H1 (cell line): Measurements from ENCODE around the gene STAT2. TPM values are rescaled to one million over a fixed set of nuclear protein-coding genes. Genes with fewer than 3 reads are reported as not detected.

Experiments used
- polyA plus RNA-seq, 7 experiments: library from polyadenylated mRNA; depleted of rRNA in 3 of 7; stranded (reverse) in 5 of 7; unstranded in 2 of 7; fragments of >200 nt in 5 of 7; fragments of 200-250 nt in 2 of 7; gene quantifications; 1 replicate in 5 of 7; 2 replicates in 1 of 7; 4 replicates in 1 of 7; pipeline versions ENCODE4 v1.2.1 to v1.2.3, GENCODE V29; 2011 to 2013; ENCODE audit warnings: missing spikeins in 2 of 7, mixed read lengths in 2 of 7
- total RNA-seq: library from RNA; stranded (reverse); fragmentation: NEBNext Ultra II Directional; extraction: Animal tissue kit (Norgen Biotek cat#: 25700); gene quantifications from 2 replicates; pipeline ENCODE4 v1.2.1, GENCODE V29; 2021
- TF ChIP-seq, protein P1 (sequence below): fragments of 300-600 bp; sonication (generic); IDR thresholded peaks from 2 replicates; pipeline ENCODE4 v1.7.1; 2012; ENCODE audit warnings: low read length, moderate library complexity, mild to moderate bottlenecking, inconsistent platforms; ENCODE audit not compliant: insufficient replicate concordance

The STAT2 gene
- total and polyA plus RNA-seq, 2 of the 8 experiments (the other 6 are each of a cell fraction or from before 2014, with no cell fraction given): 37.1 to 44.7 TPM

DNA sequence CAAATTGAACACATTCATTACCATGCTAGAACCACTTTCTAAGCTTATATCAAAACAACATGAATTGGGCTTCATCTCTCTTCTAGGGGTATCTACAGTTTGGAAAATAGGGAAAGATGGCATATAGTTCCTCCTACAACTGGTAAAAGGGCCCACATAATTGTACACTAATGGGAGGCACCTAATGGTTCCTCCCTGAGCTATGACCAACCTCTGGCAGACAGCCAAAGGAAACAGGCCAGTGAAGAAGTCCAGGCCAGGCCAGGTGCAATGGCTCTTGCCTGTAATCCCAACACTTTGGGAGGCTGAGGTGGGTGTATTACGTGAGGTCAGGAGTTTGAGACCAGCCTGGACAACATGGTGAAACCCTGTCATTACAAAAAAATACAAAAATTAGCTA is 26.0 kb upstream of the STAT2 start (continued):
- TF ChIP-seq, protein P1, sequence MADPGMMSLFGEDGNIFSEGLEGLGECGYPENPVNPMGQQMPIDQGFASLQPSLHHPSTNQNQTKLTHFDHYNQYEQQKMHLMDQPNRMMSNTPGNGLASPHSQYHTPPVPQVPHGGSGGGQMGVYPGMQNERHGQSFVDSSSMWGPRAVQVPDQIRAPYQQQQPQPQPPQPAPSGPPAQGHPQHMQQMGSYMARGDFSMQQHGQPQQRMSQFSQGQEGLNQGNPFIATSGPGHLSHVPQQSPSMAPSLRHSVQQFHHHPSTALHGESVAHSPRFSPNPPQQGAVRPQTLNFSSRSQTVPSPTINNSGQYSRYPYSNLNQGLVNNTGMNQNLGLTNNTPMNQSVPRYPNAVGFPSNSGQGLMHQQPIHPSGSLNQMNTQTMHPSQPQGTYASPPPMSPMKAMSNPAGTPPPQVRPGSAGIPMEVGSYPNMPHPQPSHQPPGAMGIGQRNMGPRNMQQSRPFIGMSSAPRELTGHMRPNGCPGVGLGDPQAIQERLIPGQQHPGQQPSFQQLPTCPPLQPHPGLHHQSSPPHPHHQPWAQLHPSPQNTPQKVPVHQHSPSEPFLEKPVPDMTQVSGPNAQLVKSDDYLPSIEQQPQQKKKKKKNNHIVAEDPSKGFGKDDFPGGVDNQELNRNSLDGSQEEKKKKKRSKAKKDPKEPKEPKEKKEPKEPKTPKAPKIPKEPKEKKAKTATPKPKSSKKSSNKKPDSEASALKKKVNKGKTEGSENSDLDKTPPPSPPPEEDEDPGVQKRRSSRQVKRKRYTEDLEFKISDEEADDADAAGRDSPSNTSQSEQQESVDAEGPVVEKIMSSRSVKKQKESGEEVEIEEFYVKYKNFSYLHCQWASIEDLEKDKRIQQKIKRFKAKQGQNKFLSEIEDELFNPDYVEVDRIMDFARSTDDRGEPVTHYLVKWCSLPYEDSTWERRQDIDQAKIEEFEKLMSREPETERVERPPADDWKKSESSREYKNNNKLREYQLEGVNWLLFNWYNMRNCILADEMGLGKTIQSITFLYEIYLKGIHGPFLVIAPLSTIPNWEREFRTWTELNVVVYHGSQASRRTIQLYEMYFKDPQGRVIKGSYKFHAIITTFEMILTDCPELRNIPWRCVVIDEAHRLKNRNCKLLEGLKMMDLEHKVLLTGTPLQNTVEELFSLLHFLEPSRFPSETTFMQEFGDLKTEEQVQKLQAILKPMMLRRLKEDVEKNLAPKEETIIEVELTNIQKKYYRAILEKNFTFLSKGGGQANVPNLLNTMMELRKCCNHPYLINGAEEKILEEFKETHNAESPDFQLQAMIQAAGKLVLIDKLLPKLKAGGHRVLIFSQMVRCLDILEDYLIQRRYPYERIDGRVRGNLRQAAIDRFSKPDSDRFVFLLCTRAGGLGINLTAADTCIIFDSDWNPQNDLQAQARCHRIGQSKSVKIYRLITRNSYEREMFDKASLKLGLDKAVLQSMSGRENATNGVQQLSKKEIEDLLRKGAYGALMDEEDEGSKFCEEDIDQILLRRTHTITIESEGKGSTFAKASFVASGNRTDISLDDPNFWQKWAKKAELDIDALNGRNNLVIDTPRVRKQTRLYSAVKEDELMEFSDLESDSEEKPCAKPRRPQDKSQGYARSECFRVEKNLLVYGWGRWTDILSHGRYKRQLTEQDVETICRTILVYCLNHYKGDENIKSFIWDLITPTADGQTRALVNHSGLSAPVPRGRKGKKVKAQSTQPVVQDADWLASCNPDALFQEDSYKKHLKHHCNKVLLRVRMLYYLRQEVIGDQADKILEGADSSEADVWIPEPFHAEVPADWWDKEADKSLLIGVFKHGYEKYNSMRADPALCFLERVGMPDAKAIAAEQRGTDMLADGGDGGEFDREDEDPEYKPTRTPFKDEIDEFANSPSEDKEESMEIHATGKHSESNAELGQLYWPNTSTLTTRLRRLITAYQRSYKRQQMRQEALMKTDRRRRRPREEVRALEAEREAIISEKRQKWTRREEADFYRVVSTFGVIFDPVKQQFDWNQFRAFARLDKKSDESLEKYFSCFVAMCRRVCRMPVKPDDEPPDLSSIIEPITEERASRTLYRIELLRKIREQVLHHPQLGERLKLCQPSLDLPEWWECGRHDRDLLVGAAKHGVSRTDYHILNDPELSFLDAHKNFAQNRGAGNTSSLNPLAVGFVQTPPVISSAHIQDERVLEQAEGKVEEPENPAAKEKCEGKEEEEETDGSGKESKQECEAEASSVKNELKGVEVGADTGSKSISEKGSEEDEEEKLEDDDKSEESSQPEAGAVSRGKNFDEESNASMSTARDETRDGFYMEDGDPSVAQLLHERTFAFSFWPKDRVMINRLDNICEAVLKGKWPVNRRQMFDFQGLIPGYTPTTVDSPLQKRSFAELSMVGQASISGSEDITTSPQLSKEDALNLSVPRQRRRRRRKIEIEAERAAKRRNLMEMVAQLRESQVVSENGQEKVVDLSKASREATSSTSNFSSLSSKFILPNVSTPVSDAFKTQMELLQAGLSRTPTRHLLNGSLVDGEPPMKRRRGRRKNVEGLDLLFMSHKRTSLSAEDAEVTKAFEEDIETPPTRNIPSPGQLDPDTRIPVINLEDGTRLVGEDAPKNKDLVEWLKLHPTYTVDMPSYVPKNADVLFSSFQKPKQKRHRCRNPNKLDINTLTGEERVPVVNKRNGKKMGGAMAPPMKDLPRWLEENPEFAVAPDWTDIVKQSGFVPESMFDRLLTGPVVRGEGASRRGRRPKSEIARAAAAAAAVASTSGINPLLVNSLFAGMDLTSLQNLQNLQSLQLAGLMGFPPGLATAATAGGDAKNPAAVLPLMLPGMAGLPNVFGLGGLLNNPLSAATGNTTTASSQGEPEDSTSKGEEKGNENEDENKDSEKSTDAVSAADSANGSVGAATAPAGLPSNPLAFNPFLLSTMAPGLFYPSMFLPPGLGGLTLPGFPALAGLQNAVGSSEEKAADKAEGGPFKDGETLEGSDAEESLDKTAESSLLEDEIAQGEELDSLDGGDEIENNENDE: no peak
